WTC11 (cell line): ENCODE data around the gene RHOU. TPM values are rescaled to one million over a fixed set of nuclear protein-coding genes. Genes with fewer than 3 reads are reported as not detected.

Source experiments
- ATAC-seq: fragments of 200-7000 bp; cut with Tn5 transposase; 2 replicates; pipeline ENCODE4 v1.10.0; 2021; ENCODE audit warnings: mild to moderate bottlenecking, moderate library complexity
- CTCF ChIA-PET: fragments of 300-600 bp; sonication (Branson Sonifier 250); formaldehyde crosslinking; loops from one replicate; lab custom pipeline; 2021; ENCODE audit warnings: antibody characterized with exemption; lab: Charles Lee
- POLR2A ChIA-PET: fragments of 350-600 bp; sonication (Branson Sonifier 250); formaldehyde crosslinking; loops from one replicate; lab custom pipeline; 2021; ENCODE audit warnings: antibody characterized with exemption; lab: Charles Lee
- DNase-seq: peaks from one replicate; pipeline ENCODE4 v3.0.0; 2021; ENCODE audit warnings: low spot score
- H3K27ac Mint-ChIP-seq: 2 replicates; pipeline ENCODE4 v1.8.0; 2021; ENCODE audit warnings: mixed read lengths
- H3K27me3 Mint-ChIP-seq: 2 replicates; pipeline ENCODE4 v1.8.0; 2021; ENCODE audit warnings: low read depth, mild to moderate bottlenecking, moderate library complexity, mixed read lengths
- H3K36me3 Mint-ChIP-seq: 2 replicates; pipeline ENCODE4 v1.8.0; 2021; ENCODE audit warnings: mixed read lengths
- H3K4me1 Mint-ChIP-seq: 2 replicates; pipeline ENCODE4 v1.8.0; 2022; ENCODE audit warnings: mixed read lengths
- H3K4me3 Mint-ChIP-seq: 2 replicates; pipeline ENCODE4 v1.8.0; 2021; ENCODE audit warnings: mild to moderate bottlenecking, moderate library complexity, mixed read lengths
- H3K9me3 Mint-ChIP-seq: 2 replicates; pipeline ENCODE4 v1.8.0; 2021; ENCODE audit warnings: mixed read lengths
- CREB1 ChIP-seq: sonication (generic); formaldehyde crosslinking; IDR thresholded peaks from 2 replicates; pipeline ENCODE4 v1.8.0; 2023; ENCODE audit warnings: mild to moderate bottlenecking, missing genetic modification reagents
- CREM ChIP-seq: sonication (generic); formaldehyde crosslinking; IDR thresholded peaks from 2 replicates; pipeline ENCODE4 v1.8.1; 2022; ENCODE audit warnings: mild to moderate bottlenecking, missing genetic modification reagents, moderate library complexity
- ETV6 ChIP-seq: sonication (generic); formaldehyde crosslinking; IDR thresholded peaks from 2 replicates; pipeline ENCODE4 v1.8.1; 2022; ENCODE audit warnings: mild to moderate bottlenecking, missing genetic modification reagents
- HMGA2 ChIP-seq: fragments of 250-450 bp; sonication (Bioruptor Pico); IDR thresholded peaks from 2 replicates; pipeline ENCODE4 v1.4.0; 2021; ENCODE audit warnings: mild to moderate bottlenecking, moderate library complexity
- JAZF1 ChIP-seq: fragments of 250-450 bp; sonication (Bioruptor Pico); IDR thresholded peaks from 2 replicates; pipeline ENCODE4 v1.9.0; 2021; ENCODE audit warnings: moderate library complexity, mild to moderate bottlenecking, inconsistent platforms
- MXD4 ChIP-seq: fragments of 250-450 bp; sonication (Bioruptor Pico); IDR thresholded peaks from 2 replicates; pipeline ENCODE4 v1.8.0; 2021; ENCODE audit warnings: mild to moderate bottlenecking, moderate library complexity, borderline replicate concordance
- RELA ChIP-seq: sonication (generic); formaldehyde crosslinking; IDR thresholded peaks from 2 replicates; pipeline ENCODE4 v1.8.1; 2022; ENCODE audit warnings: missing genetic modification reagents, mild to moderate bottlenecking, borderline replicate concordance
- SMAD3 ChIP-seq: sonication (generic); formaldehyde crosslinking; IDR thresholded peaks from 2 replicates; pipeline ENCODE4 v1.8.0; 2022; ENCODE audit warnings: missing genetic modification reagents, mild to moderate bottlenecking, borderline replicate concordance
- TP53 ChIP-seq: sonication (generic); formaldehyde crosslinking; IDR thresholded peaks from 2 replicates; pipeline ENCODE4 v1.8.1; 2023; ENCODE audit warnings: mild to moderate bottlenecking, missing genetic modification reagents
- ZBTB21 ChIP-seq: sonication (generic); formaldehyde crosslinking; IDR thresholded peaks from 2 replicates; pipeline ENCODE4 v1.8.1; 2023; ENCODE audit warnings: mild to moderate bottlenecking, missing genetic modification reagents, borderline replicate concordance
- ZNF138 ChIP-seq: sonication (generic); formaldehyde crosslinking; conservative IDR thresholded peaks from 2 replicates; pipeline ENCODE4 v1.8.1; 2022; ENCODE audit warnings: mild to moderate bottlenecking, moderate library complexity, missing genetic modification reagents
- total RNA-seq: library from RNA; stranded (reverse); gene quantifications from 3 replicates; pipeline ENCODE4 v1.2.3, GENCODE V29; 2021
- TF ChIP-seq, protein P1 (sequence below): sonication (generic); formaldehyde crosslinking; IDR thresholded peaks from 2 replicates; pipeline ENCODE4 v1.8.0; 2022; ENCODE audit warnings: mild to moderate bottlenecking, missing genetic modification reagents
- TF ChIP-seq, protein P2 (sequence below): fragments of 250-450 bp; sonication (Bioruptor Pico); IDR thresholded peaks from 2 replicates; pipeline ENCODE4 v2.1.2; 2022; ENCODE audit warnings: mild to moderate bottlenecking, moderate library complexity
- TF ChIP-seq, protein P3 (sequence below): fragments of 250-450 bp; sonication (Bioruptor Pico); IDR thresholded peaks from 2 replicates; pipeline ENCODE4 v1.9.0; 2021; ENCODE audit warnings: mild to moderate bottlenecking
- TF ChIP-seq, protein P4 (sequence below): sonication (generic); formaldehyde crosslinking; IDR thresholded peaks from 2 replicates; pipeline ENCODE4 v1.8.0; 2023; ENCODE audit warnings: missing genetic modification reagents, mild to moderate bottlenecking, borderline replicate concordance
- TF ChIP-seq, protein P5 (sequence below): sonication (generic); formaldehyde crosslinking; IDR thresholded peaks from 2 replicates; pipeline ENCODE4 v1.8.1; 2022; ENCODE audit warnings: missing genetic modification reagents, borderline replicate concordance
- TF ChIP-seq, protein P6 (sequence below): sonication (generic); formaldehyde crosslinking; IDR thresholded peaks from 2 replicates; pipeline ENCODE4 v1.8.1; 2022; ENCODE audit warnings: low read depth, missing genetic modification reagents, borderline replicate concordance
- TF ChIP-seq, protein P7 (sequence below): fragments of 250-450 bp; sonication (Bioruptor Pico); IDR thresholded peaks from 2 replicates; pipeline ENCODE4 v1.8.0; 2021; ENCODE audit warnings: mild to moderate bottlenecking
- TF ChIP-seq, protein P8 (sequence below): sonication (generic); formaldehyde crosslinking; IDR thresholded peaks from 2 replicates; pipeline ENCODE4 v1.8.1; 2023; ENCODE audit warnings: mild to moderate bottlenecking, missing genetic modification reagents
- TF ChIP-seq, protein P9 (sequence below): sonication (generic); formaldehyde crosslinking; IDR thresholded peaks from 2 replicates; pipeline ENCODE4 v1.8.0; 2023; ENCODE audit warnings: mild to moderate bottlenecking, missing genetic modification reagents

The RHOU gene
- total RNA-seq, 1 experiment from 2014 or later = 6.0 TPM

DNA sequence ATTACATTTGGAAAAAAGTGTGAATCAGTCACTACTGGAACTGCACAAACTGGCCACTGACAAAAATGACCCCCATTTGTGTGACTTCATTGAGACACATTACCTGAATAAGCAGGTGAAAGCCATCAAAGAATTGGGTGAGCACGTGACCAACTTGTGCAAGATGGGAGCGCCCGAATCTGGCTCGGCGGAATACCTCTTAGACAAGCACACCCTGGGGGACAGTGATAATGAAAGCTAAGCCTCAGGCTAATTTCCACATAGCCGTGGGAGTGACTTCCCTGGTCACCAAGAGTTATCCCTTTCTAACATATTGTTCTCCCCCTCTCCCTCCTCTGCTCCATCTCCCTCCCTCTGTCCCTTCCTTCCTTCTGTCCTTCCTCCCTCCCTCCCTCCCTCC, 47.7 kb upstream of the RHOU start (continued):
- TF ChIP-seq MXD4 (CRISPR knock-in tag) (no peak), TP53 (no peak), JAZF1 (CRISPR knock-in tag) (no peak), CREM (no peak), ETV6 (CRISPR knock-in tag) (no peak)
- TF ChIP-seq, protein P1, sequence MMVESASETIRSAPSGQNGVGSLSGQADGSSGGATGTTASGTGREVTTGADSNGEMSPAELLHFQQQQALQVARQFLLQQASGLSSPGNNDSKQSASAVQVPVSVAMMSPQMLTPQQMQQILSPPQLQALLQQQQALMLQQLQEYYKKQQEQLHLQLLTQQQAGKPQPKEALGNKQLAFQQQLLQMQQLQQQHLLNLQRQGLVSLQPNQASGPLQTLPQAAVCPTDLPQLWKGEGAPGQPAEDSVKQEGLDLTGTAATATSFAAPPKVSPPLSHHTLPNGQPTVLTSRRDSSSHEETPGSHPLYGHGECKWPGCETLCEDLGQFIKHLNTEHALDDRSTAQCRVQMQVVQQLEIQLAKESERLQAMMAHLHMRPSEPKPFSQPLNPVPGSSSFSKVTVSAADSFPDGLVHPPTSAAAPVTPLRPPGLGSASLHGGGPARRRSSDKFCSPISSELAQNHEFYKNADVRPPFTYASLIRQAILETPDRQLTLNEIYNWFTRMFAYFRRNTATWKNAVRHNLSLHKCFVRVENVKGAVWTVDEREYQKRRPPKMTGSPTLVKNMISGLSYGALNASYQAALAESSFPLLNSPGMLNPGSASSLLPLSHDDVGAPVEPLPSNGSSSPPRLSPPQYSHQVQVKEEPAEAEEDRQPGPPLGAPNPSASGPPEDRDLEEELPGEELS (CRISPR knock-in tag) = no peak
- TF ChIP-seq, protein P2, sequence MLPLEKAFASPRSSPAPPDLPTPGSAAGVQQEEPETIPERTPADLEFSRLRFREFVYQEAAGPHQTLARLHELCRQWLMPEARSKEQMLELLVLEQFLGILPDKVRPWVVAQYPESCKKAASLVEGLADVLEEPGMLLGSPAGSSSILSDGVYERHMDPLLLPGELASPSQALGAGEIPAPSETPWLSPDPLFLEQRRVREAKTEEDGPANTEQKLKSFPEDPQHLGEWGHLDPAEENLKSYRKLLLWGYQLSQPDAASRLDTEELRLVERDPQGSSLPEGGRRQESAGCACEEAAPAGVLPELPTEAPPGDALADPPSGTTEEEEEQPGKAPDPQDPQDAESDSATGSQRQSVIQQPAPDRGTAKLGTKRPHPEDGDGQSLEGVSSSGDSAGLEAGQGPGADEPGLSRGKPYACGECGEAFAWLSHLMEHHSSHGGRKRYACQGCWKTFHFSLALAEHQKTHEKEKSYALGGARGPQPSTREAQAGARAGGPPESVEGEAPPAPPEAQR (CRISPR knock-in tag) = no peak
- TF ChIP-seq, protein P3, sequence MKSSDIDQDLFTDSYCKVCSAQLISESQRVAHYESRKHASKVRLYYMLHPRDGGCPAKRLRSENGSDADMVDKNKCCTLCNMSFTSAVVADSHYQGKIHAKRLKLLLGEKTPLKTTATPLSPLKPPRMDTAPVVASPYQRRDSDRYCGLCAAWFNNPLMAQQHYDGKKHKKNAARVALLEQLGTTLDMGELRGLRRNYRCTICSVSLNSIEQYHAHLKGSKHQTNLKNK = no peak
- TF ChIP-seq, protein P4, sequence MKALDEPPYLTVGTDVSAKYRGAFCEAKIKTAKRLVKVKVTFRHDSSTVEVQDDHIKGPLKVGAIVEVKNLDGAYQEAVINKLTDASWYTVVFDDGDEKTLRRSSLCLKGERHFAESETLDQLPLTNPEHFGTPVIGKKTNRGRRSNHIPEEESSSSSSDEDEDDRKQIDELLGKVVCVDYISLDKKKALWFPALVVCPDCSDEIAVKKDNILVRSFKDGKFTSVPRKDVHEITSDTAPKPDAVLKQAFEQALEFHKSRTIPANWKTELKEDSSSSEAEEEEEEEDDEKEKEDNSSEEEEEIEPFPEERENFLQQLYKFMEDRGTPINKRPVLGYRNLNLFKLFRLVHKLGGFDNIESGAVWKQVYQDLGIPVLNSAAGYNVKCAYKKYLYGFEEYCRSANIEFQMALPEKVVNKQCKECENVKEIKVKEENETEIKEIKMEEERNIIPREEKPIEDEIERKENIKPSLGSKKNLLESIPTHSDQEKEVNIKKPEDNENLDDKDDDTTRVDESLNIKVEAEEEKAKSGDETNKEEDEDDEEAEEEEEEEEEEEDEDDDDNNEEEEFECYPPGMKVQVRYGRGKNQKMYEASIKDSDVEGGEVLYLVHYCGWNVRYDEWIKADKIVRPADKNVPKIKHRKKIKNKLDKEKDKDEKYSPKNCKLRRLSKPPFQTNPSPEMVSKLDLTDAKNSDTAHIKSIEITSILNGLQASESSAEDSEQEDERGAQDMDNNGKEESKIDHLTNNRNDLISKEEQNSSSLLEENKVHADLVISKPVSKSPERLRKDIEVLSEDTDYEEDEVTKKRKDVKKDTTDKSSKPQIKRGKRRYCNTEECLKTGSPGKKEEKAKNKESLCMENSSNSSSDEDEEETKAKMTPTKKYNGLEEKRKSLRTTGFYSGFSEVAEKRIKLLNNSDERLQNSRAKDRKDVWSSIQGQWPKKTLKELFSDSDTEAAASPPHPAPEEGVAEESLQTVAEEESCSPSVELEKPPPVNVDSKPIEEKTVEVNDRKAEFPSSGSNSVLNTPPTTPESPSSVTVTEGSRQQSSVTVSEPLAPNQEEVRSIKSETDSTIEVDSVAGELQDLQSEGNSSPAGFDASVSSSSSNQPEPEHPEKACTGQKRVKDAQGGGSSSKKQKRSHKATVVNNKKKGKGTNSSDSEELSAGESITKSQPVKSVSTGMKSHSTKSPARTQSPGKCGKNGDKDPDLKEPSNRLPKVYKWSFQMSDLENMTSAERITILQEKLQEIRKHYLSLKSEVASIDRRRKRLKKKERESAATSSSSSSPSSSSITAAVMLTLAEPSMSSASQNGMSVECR = no peak
- TF ChIP-seq, protein P5, sequence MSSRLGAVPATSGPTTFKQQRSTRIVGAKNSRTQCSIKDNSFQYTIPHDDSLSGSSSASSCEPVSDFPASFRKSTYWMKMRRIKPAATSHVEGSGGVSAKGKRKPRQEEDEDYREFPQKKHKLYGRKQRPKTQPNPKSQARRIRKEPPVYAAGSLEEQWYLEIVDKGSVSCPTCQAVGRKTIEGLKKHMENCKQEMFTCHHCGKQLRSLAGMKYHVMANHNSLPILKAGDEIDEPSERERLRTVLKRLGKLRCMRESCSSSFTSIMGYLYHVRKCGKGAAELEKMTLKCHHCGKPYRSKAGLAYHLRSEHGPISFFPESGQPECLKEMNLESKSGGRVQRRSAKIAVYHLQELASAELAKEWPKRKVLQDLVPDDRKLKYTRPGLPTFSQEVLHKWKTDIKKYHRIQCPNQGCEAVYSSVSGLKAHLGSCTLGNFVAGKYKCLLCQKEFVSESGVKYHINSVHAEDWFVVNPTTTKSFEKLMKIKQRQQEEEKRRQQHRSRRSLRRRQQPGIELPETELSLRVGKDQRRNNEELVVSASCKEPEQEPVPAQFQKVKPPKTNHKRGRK = no peak
- TF ChIP-seq, protein P6, sequence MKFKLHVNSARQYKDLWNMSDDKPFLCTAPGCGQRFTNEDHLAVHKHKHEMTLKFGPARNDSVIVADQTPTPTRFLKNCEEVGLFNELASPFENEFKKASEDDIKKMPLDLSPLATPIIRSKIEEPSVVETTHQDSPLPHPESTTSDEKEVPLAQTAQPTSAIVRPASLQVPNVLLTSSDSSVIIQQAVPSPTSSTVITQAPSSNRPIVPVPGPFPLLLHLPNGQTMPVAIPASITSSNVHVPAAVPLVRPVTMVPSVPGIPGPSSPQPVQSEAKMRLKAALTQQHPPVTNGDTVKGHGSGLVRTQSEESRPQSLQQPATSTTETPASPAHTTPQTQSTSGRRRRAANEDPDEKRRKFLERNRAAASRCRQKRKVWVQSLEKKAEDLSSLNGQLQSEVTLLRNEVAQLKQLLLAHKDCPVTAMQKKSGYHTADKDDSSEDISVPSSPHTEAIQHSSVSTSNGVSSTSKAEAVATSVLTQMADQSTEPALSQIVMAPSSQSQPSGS (CRISPR knock-in tag) = no peak

DNA sequence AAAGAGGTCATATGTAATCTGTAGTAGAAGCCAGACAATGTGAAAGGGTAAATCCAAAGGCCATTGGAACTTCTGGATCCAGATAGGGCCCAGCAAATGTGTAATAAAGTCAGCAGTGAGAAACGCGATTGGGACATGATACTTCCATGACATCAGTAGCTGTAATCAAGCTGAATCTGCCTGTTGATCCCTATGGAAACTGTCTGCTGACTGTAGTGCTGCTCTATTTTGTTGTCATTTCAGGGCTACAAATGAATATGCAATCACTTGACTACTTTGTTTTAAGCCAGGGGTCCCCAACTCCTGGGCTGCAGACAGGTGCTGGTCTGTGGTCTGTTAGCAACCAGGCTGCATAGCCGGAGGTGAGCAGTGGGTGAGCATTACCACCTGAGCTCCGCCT, 46.0 kb upstream of the RHOU start:
- H3K9me3 Mint-ChIP-seq = no peaks in the 10 kb centered on the region
- ATAC-seq (no peak), DNase-seq (no peak)
- H3K36me3 Mint-ChIP-seq = no peaks in the 10 kb centered on the region
- ChIA-PET POLR2A (no interaction called here), CTCF (interaction anchor here (0.8 kb wide), 1 partner anchor 566 kb away, joined by 3 read pairs; no protein-coding TSS in a partner anchor)
- no peak overlapping the region for H3K27ac Mint-ChIP-seq
- no peak overlapping the region for H3K4me3 Mint-ChIP-seq
- no peaks in the 10 kb centered on the region for H3K27me3 Mint-ChIP-seq
- no peaks in the 10 kb centered on the region for H3K4me1 Mint-ChIP-seq
- TF ChIP-seq, protein P7, sequence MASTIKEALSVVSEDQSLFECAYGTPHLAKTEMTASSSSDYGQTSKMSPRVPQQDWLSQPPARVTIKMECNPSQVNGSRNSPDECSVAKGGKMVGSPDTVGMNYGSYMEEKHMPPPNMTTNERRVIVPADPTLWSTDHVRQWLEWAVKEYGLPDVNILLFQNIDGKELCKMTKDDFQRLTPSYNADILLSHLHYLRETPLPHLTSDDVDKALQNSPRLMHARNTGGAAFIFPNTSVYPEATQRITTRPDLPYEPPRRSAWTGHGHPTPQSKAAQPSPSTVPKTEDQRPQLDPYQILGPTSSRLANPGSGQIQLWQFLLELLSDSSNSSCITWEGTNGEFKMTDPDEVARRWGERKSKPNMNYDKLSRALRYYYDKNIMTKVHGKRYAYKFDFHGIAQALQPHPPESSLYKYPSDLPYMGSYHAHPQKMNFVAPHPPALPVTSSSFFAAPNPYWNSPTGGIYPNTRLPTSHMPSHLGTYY (CRISPR knock-in tag) = no peak
- TF ChIP-seq CREM (no peak), CREB1 (CRISPR knock-in tag) (no peak), SMAD3 (CRISPR knock-in tag) (no peak), HMGA2 (CRISPR knock-in tag) (no peak), RELA (no peak), ZNF138 (CRISPR knock-in tag) (no peak), ZBTB21 (CRISPR knock-in tag) (no peak)
- TF ChIP-seq, protein P8, sequence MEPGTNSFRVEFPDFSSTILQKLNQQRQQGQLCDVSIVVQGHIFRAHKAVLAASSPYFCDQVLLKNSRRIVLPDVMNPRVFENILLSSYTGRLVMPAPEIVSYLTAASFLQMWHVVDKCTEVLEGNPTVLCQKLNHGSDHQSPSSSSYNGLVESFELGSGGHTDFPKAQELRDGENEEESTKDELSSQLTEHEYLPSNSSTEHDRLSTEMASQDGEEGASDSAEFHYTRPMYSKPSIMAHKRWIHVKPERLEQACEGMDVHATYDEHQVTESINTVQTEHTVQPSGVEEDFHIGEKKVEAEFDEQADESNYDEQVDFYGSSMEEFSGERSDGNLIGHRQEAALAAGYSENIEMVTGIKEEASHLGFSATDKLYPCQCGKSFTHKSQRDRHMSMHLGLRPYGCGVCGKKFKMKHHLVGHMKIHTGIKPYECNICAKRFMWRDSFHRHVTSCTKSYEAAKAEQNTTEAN (CRISPR knock-in tag) = no peak
- TF ChIP-seq, protein P9, sequence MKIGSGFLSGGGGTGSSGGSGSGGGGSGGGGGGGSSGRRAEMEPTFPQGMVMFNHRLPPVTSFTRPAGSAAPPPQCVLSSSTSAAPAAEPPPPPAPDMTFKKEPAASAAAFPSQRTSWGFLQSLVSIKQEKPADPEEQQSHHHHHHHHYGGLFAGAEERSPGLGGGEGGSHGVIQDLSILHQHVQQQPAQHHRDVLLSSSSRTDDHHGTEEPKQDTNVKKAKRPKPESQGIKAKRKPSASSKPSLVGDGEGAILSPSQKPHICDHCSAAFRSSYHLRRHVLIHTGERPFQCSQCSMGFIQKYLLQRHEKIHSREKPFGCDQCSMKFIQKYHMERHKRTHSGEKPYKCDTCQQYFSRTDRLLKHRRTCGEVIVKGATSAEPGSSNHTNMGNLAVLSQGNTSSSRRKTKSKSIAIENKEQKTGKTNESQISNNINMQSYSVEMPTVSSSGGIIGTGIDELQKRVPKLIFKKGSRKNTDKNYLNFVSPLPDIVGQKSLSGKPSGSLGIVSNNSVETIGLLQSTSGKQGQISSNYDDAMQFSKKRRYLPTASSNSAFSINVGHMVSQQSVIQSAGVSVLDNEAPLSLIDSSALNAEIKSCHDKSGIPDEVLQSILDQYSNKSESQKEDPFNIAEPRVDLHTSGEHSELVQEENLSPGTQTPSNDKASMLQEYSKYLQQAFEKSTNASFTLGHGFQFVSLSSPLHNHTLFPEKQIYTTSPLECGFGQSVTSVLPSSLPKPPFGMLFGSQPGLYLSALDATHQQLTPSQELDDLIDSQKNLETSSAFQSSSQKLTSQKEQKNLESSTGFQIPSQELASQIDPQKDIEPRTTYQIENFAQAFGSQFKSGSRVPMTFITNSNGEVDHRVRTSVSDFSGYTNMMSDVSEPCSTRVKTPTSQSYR (CRISPR knock-in tag) = no peak
